Stimulated activated CD4-positive, alpha-beta T cell treated with anti-CD3 and anti-CD28 coated beads, Interleukin-12 subunit alpha, Interleukin-12 subunit beta, amount 100 ng/mL, for 4 hours (primary cell): Measurements from ENCODE around the gene SIK2.
"Not testable (repeated sequence)": the region's sequence is repeated elsewhere in the genome, so short reads cannot be mapped to it uniquely, and the experiment has no call there.

Experiments used
- DNase-seq: peaks from one replicate; pipeline ENCODE4 v3.0.0-alpha.2; 2020

The SIK2 gene

DNA sequence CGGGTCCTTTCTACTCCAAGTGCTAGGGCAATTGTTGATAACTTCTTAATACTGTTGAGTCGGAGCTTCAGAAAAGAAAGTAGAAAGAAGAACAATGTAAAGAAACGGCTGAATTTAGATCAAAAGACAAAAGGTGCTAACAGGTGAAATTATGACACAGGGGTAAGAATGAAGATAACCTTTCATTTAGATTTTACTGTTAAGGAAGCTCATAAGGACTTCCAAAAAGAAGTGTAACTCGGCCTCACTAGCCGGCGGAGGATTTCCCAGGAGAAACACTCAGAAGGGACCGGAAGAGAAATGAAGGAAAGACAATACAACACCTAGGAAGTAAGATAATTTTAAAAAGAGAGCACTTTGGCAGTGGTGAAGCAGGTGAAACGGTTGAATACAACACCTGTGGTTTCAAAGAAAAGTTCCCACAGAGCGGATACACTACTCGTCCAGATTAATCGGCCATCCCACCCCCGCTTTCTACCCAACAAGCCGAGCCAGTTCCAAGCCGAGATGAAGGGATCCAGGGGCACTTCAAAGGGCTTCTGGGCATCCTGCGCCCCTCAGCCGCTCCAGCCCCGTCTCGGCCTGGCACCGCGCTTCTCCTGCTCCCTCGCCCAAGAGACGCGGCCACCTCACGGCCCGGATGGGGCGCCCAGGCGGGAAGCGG lies 163.2 kb downstream of the SIK2 start:
- DNase-seq = no peak

- DNase-seq = peak; percentile 70
These were observed 164.0 kb downstream of the SIK2 start, which contains the start of gene PPP2R1B for GRCh38 chr11:111765984-111766833. Gene PPP2R1B (minus strand): TSS chr11:111766389. CDS start chr11:111766361, 28 bp downstream.

- DNase-seq = no peak
These were observed 164.5 kb downstream of the SIK2 start for GRCh38 chr11:111766834-111767142.

DNA sequence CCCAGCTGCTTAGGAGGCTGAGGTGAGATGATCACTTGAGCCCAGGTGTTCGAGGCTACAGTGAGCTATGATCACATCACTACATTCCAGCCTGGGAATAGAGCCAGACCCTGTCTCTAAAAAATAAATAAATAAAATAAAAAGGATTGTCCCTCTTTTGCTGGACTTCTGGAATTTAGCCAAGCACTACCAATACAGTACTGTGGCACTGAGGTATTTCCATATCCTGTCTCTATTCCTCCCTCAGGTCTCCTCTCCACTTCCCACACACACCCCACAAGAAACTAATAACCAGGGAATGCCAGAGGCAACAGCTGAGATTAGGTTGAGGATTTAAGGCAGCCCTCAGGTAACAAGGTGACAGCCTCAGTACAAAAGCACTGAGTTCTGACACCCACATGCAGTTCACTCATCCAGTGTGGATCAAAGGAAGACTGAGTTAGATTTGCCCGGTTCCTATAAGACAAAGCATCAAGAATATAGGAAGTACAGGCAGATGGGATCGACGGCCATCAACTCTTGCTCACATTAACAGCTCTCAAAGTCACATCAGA lies 168.4 kb downstream of the SIK2 start:
- DNase-seq = no peak

GRCh38 chr11:111771205-111771604 lies 169.0 kb downstream of the SIK2 start:
- not testable (repeated sequence) for DNase-seq

GRCh38 chr11:111772535-111772934 lies 170.3 kb downstream of the SIK2 start:
- DNase-seq = no peak

GRCh38 chr11:111774955-111775710 lies 172.9 kb downstream of the SIK2 start:
- no peak for DNase-seq

- no peak for DNase-seq
These were observed 174.3 kb downstream of the SIK2 start for GRCh38 chr11:111776398-111777093.

DNA sequence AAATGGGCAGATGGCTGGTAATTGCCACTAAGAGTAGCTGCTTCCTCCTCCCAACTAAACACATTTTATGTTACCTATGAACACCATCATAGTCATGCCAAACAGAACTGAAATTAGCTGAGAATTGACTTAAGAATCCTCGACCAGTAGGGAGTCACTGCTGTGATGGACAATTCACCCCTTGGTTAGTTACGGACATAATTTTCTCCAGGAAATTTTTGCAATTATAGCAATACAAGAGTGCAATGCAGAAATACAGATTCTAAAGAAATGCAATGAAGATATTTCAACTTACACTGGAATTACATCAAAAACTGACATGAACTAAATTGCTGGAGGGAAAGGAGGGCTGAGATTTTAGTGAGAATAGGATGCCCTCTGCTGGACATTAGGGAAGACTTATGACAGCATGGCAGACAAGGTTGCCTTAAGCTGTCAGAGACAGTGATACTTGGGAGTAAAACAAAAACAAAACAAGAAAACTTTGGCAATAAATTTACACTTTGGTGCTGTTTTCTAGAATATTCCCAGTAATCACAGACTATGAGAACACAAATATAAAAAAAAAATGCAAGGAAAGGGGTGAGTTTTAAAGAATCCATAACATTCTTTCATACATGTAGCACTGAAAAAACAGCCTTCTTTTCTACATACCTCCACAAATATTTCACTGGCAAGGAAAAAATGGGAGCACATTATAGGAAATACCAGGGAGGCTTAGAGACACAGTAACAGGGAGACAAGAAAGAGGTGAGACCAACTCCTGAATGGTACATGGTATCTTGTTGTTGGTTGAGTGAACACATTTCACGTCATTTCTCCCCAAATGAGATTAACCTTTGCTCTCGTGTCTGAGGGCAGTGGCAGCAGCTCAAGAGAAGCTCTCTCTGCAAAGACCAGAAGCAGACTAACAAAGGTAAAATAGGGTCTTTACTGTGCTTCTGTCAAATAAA lies 175.1 kb downstream of the SIK2 start:
- DNase-seq = no peak

DNA sequence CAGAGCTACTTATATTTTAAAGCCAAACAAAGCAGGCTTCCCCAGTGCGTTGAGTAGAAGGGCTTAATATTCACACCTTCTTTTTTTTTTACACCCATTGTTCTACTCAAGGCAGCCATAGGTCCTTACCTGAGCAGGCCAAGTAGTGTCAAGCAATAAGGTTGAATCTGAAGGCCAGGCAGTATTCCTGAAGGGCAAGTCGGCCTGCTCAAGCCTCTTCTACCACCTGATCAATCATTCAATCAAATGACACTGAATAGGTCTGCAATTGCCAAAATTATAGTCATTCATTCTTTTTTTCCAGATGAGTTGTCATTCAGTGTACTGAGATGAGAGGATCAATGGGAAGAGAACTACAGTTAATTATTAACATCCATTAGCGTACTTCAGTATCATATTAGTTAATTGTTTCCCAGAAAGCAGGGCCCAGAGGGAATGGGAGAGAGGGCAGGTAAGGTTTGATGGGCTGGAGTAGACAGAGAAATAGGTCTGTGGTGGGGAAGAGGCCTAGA lies 175.9 kb downstream of the SIK2 start:
- no peak for DNase-seq

DNA sequence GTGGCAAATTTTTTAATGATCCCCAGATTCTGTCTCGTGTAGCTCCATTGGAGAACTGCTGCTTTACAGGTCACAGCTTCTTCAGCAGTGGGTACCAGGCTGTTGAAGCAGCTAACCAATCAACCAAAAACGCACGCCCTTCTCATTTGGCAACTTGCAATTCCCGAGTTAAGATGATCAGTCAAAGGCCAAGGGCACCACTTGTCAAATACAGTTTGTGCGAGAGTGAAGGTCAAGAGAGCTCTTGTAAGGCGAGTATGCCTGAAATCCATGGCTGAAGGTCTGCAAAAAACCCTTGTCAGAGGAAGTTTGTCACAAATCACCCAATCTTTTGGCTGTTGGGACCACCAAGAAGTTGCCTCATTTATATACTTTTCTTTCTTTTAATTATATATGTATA lies 176.9 kb downstream of the SIK2 start:
- DNase-seq = no peak
